Ectodermal cell (in vitro differentiated cells): ENCODE data around the gene TCF21.
"Not testable (repeated sequence)": the region's sequence is repeated elsewhere in the genome, so short reads cannot be mapped to it uniquely, and the experiment has no call there.

Experiments used
- H3K27ac ChIP-seq: 2 replicates; pipeline ENCODE4 v1.7.0; 2013; ENCODE audit warnings: mild to moderate bottlenecking, low read depth, low read length; ENCODE audit not compliant: insufficient read depth, poor library complexity, severe bottlenecking
- H3K27me3 ChIP-seq: 2 replicates; pipeline ENCODE4 v1.7.0; 2013; ENCODE audit warnings: mild to moderate bottlenecking, low read length; ENCODE audit not compliant: insufficient read depth, control insufficient read depth, poor library complexity, severe bottlenecking
- H3K36me3 ChIP-seq: one replicate; pipeline ENCODE4 v1.7.0; 2013; ENCODE audit warnings: low read length; ENCODE audit not compliant: control insufficient read depth, insufficient read depth
- H3K4me1 ChIP-seq: one replicate; pipeline ENCODE4 v1.7.0; 2013; ENCODE audit warnings: low read length; ENCODE audit not compliant: control insufficient read depth, insufficient read depth
- H3K4me3 ChIP-seq: 2 replicates; pipeline ENCODE4 v1.7.0; 2013; ENCODE audit warnings: low read depth, low read length, control low read depth; ENCODE audit not compliant: insufficient read depth
- H3K9me3 ChIP-seq: 2 replicates; pipeline ENCODE4 v1.7.0; 2013; ENCODE audit warnings: mild to moderate bottlenecking, low read length, moderate library complexity; ENCODE audit not compliant: control insufficient read depth
- WGBS, 2 experiments: methylation state at CpG; one replicate each; pipeline ENCODE4 v1.1.7; 2013; ENCODE audit warnings: missing lambda C conversion rate in 2 of 2; 5-methylcytosine and 5-hydroxymethylcytosine counted together

Gene TCF21

GRCh38 chr6:133921249-133921859 lies 32.4 kb downstream of the TCF21 start:
- H3K4me1 ChIP-seq: peaks cover 9% of the 10 kb centered on the region

DNA sequence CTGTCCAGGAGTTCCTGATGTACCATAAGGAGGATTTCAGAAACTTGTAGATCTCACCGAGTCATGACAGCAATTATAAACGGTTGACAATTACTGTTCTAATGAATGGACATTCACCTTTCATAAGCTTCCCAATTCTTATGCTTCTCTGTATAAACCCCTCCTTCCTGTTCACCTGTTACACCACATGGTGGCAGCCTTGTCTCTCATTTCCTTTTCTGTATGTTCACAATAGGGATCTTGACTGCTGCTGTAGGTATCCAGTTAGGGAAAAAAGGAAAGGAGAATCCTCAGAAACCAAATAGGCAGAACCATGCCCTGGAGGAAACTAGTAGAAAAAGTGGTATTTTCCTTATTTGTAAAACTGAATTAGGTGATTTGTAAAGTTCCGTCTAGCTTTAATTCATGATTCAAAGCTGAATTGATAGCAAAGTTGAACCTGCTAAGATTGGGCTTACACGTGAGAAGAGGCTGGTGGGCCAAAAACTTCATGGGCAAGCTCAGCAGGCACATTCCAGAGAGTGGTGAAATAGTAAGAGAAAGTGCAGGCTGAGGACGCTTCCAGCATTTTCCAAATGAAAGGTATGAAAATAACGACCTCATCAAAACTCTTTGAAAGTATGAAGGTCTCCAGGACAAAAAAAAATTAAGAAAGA lies 35.2 kb downstream of the TCF21 start:
- no peak overlapping the region for H3K27ac ChIP-seq
- 16 to 20% methylated on average over 6 of the region's 6 CpGs for WGBS, 2 experiments
- H3K27me3 ChIP-seq: no peaks in the 10 kb centered on the region
- H3K4me1 ChIP-seq: peaks cover 3% of the 10 kb centered on the region
- H3K36me3 ChIP-seq: no peaks in the 10 kb centered on the region
- no peak overlapping the region for H3K4me3 ChIP-seq
- H3K9me3 ChIP-seq: no peaks in the 10 kb centered on the region

More at GRCh38 chr6:133921249-133921859, 32.4 kb downstream of the TCF21 start:
- H3K27me3 ChIP-seq: no peaks in the 10 kb centered on the region
- WGBS, 2 experiments: 39 to 43% methylated on average over 5 of the region's 6 CpGs
- H3K36me3 ChIP-seq: no peaks in the 10 kb centered on the region
- no peak overlapping the region for H3K4me3 ChIP-seq
- H3K9me3 ChIP-seq: no peaks in the 10 kb centered on the region
- no peak overlapping the region for H3K27ac ChIP-seq

DNA sequence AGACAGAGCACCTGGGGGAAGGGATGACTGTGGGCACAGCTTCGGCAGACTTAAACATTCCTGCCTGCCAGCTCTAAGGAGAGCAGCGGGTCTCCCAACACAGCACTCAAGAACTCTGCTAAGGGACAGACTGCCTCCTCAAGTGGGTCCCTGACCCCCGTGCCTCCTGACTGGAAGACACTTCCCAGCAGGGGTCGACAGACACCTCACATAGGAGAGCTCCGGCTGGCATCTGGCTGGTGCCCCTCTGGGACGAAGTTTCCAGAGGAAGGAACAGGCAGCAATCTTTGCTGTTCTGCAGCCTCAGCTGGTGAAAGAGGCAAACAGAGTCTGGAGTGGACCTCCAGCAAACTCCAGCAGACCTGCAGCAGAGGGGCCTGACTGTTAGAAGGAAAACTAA lies 42.3 kb downstream of the TCF21 start:
- not testable (repeated sequence) for H3K36me3 ChIP-seq, H3K4me3 ChIP-seq, H3K27ac ChIP-seq, H3K4me1 ChIP-seq, H3K9me3 ChIP-seq, H3K27me3 ChIP-seq
- 79 to 84% methylated on average over 6 of the region's 6 CpGs for WGBS, 2 experiments

DNA sequence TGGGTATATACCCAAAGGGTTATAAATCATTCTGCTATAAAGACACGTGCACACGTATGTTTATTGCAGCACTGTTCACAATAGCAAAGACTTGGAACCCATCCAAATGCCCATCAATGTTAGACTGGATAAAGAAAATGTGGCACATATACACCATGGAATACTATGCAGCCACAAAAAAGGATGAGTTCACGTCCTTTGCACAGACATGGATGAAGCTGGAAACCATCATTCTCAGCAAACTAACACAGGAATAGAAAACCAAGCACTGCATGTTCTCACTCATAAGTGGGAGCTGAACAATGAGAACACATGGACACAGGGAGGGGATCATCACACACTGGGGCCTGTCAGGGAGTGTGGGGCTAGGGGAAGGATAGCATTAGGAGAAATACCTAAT lies 47.4 kb downstream of the TCF21 start:
- not testable (repeated sequence) for H3K27me3 ChIP-seq, H3K4me1 ChIP-seq, H3K9me3 ChIP-seq, H3K36me3 ChIP-seq, H3K27ac ChIP-seq, H3K4me3 ChIP-seq
- 86 to 98% methylated on average over 2 to 3 of the region's 3 CpGs for WGBS, 2 experiments

DNA sequence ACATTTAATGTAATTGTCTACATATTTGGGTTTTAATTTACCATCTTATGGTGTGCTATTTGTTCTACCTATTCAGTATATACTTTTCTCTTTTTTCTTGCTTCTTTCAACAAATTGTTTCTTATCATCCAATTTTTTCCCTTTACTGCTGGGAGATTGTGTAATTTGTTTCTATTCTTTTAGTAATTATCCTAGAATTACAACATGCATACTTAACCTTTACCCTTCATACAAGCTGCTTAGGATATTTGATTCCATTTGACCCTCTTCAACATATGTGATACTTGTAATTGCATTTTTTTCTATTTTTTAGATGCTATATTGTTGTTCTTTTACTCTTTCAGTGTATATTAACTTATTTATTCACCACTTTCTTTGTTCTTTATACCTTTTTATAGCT lies 49.0 kb downstream of the TCF21 start:
- no peaks in the 10 kb centered on the region for H3K9me3 ChIP-seq
- H3K27ac ChIP-seq: no peak overlapping the region
- H3K4me3 ChIP-seq: no peak overlapping the region
- H3K4me1 ChIP-seq: no peaks in the 10 kb centered on the region
- H3K36me3 ChIP-seq: no peaks in the 10 kb centered on the region
- no peaks in the 10 kb centered on the region for H3K27me3 ChIP-seq

GRCh38 chr6:133938533-133938932 lies 49.6 kb downstream of the TCF21 start:
- WGBS, 2 experiments: no CpG with 5 or more reads among the region's 1 CpG
- Histone ChIP-seq H3K9me3 (no peaks in the 10 kb centered on the region), H3K4me1 (no peaks in the 10 kb centered on the region), H3K4me3 (no peak overlapping the region), H3K36me3 (no peaks in the 10 kb centered on the region), H3K27me3 (no peaks in the 10 kb centered on the region), H3K27ac (no peak overlapping the region)

DNA sequence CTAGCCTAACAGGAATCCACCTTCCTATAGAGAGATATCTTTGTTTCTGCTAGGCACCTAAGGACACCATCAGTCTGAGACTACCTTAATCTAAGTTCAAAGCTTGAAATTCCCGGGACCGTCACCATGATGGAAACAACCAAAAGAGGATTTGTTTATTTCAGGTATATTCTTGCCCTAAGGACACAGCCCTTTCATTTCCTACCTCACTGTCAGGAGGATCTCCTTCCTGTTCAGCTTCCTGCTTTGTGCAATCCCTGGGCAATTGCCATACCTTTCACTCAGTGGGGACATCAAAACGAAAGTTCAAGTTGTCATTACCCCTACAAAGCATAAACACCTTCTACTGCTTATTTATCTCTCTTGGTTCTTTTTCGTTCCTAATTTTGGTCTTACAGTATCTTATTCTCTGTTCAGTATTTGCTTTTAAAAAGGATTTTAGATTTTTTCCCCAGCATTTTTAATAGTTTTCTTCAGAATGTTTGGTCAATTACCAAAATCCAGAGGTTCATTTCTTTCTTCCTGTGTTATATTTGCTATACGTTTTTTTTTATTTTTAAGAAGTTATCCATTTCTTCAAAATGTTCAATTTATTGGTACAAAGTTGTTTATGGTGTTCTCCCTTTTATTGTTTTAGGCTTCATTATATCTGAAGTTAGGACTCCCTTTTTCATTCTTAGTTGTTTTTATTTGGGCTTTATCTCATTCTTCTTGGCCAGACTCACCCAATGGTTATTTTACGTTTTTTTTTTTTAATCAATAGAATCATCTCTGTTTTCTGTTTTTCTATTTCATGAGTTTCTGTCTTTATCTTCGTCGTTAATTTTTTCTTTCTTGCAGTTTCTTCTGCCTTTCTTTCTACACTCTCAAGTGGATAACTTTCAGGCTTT lies 51.1 kb downstream of the TCF21 start:
- Histone ChIP-seq H3K9me3 (no peaks in the 10 kb centered on the region), H3K4me3 (no peak overlapping the region), H3K27me3 (no peaks in the 10 kb centered on the region), H3K27ac (no peak overlapping the region), H3K36me3 (no peaks in the 10 kb centered on the region), H3K4me1 (no peaks in the 10 kb centered on the region)
- 86 to 98% methylated on average over 7 of the region's 8 CpGs for WGBS, 2 experiments
